DOHH2 (cell line): ENCODE measurements around the gene CLCC1.
A peak's percentile ranks its signal among the peaks of the same experiment; 100 is the strongest.

Source experiments
- H3F3A ChIP-seq: fragments of 200-600 bp; sonication (generic), shearing (Covaris generic); 2 replicates; pipeline ENCODE4 v1.6.0; 2016; ENCODE audit warnings: antibody characterized with exemption, mild to moderate bottlenecking; ENCODE audit not compliant: control insufficient read depth, insufficient read depth
- H3K27ac ChIP-seq: fragments of 200-600 bp; sonication (generic); 2 replicates; pipeline ENCODE4 v1.5.1; 2014; ENCODE audit warnings: low read depth, mild to moderate bottlenecking, low read length, moderate library complexity
- H3K27me3 ChIP-seq: fragments of 200-600 bp; sonication (generic); 2 replicates; pipeline ENCODE4 v1.6.1; 2014; ENCODE audit warnings: mild to moderate bottlenecking, low read length, mixed read lengths; ENCODE audit not compliant: control insufficient read depth
- H3K36me3 ChIP-seq: fragments of 200-600 bp; sonication (generic); 2 replicates; pipeline ENCODE4 v1.6.1; 2014; ENCODE audit warnings: mild to moderate bottlenecking, low read length, moderate library complexity, mixed read lengths; ENCODE audit not compliant: control insufficient read depth
- H3K4me1 ChIP-seq: fragments of 200-600 bp; sonication (generic); 2 replicates; pipeline ENCODE4 v1.6.1; 2014; ENCODE audit warnings: mild to moderate bottlenecking, low read length, mixed read lengths; ENCODE audit not compliant: control insufficient read depth
- H3K4me2 ChIP-seq: fragments of 200-600 bp; sonication (generic); 2 replicates; pipeline ENCODE4 v1.6.0; 2014; ENCODE audit warnings: mild to moderate bottlenecking, low read length, moderate library complexity
- H3K4me3 ChIP-seq: fragments of 200-600 bp; sonication (generic); 2 replicates; pipeline ENCODE4 v1.5.1; 2014; ENCODE audit warnings: mild to moderate bottlenecking, low read length, mixed read lengths
- H3K79me2 ChIP-seq: fragments of 200-600 bp; sonication (generic); 2 replicates; pipeline ENCODE4 v1.6.1; 2014; ENCODE audit warnings: mild to moderate bottlenecking, low read length, mixed read lengths; ENCODE audit not compliant: control insufficient read depth
- H3K9me2 ChIP-seq: fragments of 200-600 bp; sonication (generic); replicated peaks from 2 replicates; pipeline ENCODE4 v1.6.1; 2014; ENCODE audit warnings: mild to moderate bottlenecking, low read length, mixed read lengths; ENCODE audit not compliant: control insufficient read depth
- H3K9me3 ChIP-seq: fragments of 200-600 bp; sonication (generic); 2 replicates; pipeline ENCODE4 v1.6.1; 2014; ENCODE audit warnings: antibody characterized with exemption, low read length, mixed read lengths; ENCODE audit not compliant: control insufficient read depth, insufficient read depth
- H4K20me1 ChIP-seq: fragments of 200-600 bp; sonication (generic); 2 replicates; pipeline ENCODE4 v1.6.0; 2014; ENCODE audit warnings: low read depth, mild to moderate bottlenecking, antibody characterized with exemption, low read length, moderate library complexity; ENCODE audit not compliant: control insufficient read depth, insufficient read depth
- EZH2phosphoT487 ChIP-seq: fragments of 200-600 bp; sonication (generic); IDR thresholded peaks from 2 replicates; pipeline ENCODE4 v1.6.1; 2017; ENCODE audit warnings: borderline replicate concordance, mild to moderate bottlenecking, antibody characterized with exemption, low read length, moderate library complexity, mixed read lengths
- TF ChIP-seq, protein P1 (sequence below): fragments of 200-600 bp; sonication (generic); IDR thresholded peaks from one replicate; pipeline ENCODE4 v1.5.1; 2014; ENCODE audit warnings: antibody characterized with exemption, mild to moderate bottlenecking, low read depth, low read length; ENCODE audit not compliant: poor library complexity, severe bottlenecking

The CLCC1 gene

DNA sequence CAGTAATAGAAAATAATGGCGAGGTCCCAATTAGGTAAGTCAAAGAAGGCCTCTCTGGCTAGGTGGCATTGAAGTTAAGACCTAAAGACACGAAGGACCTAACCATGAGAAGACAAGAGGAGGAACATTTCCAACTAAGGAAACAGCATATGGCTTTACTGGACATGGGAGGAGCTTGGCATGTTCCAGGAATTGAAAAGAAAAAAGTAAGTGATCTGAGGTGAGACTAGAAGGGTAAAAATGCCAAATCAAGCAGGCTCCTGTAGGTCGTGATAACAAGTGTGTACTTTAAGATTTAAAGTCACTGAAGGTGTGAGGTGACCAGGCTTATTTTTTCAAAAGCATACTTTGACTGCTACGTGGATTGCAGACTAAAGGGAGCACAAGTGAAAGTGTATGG lies 13.4 kb upstream of the CLCC1 start:
- no peak overlapping the region for H3K27ac ChIP-seq
- H3K4me2 ChIP-seq = no peak overlapping the region
- no peak overlapping the region for H3K4me3 ChIP-seq
- H3K36me3 ChIP-seq = peaks cover 4% of the 10 kb centered on the region
- no peaks in the 10 kb centered on the region for H4K20me1 ChIP-seq
- no peaks in the 10 kb centered on the region for H3K9me2 ChIP-seq
- TF ChIP-seq EZH2phosphoT487 = no peak
- TF ChIP-seq, protein P1, sequence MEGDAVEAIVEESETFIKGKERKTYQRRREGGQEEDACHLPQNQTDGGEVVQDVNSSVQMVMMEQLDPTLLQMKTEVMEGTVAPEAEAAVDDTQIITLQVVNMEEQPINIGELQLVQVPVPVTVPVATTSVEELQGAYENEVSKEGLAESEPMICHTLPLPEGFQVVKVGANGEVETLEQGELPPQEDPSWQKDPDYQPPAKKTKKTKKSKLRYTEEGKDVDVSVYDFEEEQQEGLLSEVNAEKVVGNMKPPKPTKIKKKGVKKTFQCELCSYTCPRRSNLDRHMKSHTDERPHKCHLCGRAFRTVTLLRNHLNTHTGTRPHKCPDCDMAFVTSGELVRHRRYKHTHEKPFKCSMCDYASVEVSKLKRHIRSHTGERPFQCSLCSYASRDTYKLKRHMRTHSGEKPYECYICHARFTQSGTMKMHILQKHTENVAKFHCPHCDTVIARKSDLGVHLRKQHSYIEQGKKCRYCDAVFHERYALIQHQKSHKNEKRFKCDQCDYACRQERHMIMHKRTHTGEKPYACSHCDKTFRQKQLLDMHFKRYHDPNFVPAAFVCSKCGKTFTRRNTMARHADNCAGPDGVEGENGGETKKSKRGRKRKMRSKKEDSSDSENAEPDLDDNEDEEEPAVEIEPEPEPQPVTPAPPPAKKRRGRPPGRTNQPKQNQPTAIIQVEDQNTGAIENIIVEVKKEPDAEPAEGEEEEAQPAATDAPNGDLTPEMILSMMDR = no peak
- H3F3A ChIP-seq = no peaks in the 10 kb centered on the region
- no peaks in the 10 kb centered on the region for H3K79me2 ChIP-seq
- no peaks in the 10 kb centered on the region for H3K4me1 ChIP-seq
- no peaks in the 10 kb centered on the region for H3K27me3 ChIP-seq
- no peaks in the 10 kb centered on the region for H3K9me3 ChIP-seq

DNA sequence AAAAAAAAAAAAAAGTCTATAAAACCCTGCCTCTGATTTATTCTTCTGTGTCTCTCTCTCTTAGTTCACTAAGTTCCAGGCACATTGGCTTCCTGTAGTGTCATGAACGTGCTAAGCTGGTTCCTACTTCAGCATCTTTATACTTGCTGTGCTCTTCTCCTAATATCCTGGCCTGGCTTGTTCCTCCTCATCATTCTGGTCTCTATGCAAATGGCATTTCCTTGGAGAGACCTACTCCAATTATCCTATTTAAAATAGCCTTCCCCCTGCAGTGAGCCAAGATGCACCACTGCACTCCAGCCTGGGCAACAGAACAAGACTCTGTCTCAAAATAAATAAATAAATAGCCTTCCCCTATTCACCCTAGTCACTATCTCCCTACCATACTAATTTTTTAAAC lies 9.7 kb upstream of the CLCC1 start:
- H3K27ac ChIP-seq = no peak overlapping the region
- H3K4me2 ChIP-seq = no peak overlapping the region

DNA sequence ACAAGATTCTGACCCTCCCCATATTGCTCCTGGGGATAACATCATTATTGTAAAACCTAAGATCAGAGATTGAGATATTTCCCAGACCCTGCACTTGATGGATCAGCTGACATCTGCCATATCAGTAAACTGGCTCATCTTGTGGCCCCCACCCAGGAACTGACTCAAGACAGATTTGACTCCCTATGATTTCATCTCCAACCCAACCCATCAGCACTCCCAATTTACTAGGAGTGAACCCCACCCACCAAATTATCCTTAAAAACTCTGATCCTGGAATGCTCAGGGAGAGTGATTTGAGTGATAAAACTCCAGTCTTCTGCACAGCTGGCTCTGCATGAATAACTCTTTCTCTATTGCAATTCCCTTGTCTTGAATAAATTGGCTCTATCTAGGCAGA lies 6.1 kb upstream of the CLCC1 start:
- TF ChIP-seq, protein P1 = no peak
- no peak for TF ChIP-seq EZH2phosphoT487
- H3K9me3 ChIP-seq = no peaks in the 10 kb centered on the region
- peaks cover 3% of the 10 kb centered on the region; the same call in 1 of the 2 replicates for H3K4me1 ChIP-seq
- no peaks in the 10 kb centered on the region for H3K9me2 ChIP-seq
- H3F3A ChIP-seq = peaks cover 1% of the 10 kb centered on the region; the same call in 1 of the 2 replicates
- no peak overlapping the region for H3K4me3 ChIP-seq
- no peaks in the 10 kb centered on the region for H3K27me3 ChIP-seq
- no peak overlapping the region for H3K4me2 ChIP-seq
- H3K27ac ChIP-seq = no peak overlapping the region
- no peaks in the 10 kb centered on the region for H4K20me1 ChIP-seq
- no peaks in the 10 kb centered on the region for H3K79me2 ChIP-seq
- no peaks in the 10 kb centered on the region; the same call in 1 of the 2 replicates for H3K36me3 ChIP-seq

More for the DNA sequence above, 9.7 kb upstream of the CLCC1 start:
- peaks cover 4% of the 10 kb centered on the region for H3K36me3 ChIP-seq
- H3K79me2 ChIP-seq = no peaks in the 10 kb centered on the region
- peaks cover 3% of the 10 kb centered on the region; the same call in 1 of the 2 replicates for H3K4me1 ChIP-seq
- no peaks in the 10 kb centered on the region for H3K27me3 ChIP-seq
- no peaks in the 10 kb centered on the region for H3K9me3 ChIP-seq
- TF ChIP-seq EZH2phosphoT487 = no peak
- TF ChIP-seq, protein P1 = no peak
- H3F3A ChIP-seq = no peaks in the 10 kb centered on the region
- H3K4me3 ChIP-seq = no peak overlapping the region
- no peaks in the 10 kb centered on the region for H4K20me1 ChIP-seq
- no peaks in the 10 kb centered on the region for H3K9me2 ChIP-seq

DNA sequence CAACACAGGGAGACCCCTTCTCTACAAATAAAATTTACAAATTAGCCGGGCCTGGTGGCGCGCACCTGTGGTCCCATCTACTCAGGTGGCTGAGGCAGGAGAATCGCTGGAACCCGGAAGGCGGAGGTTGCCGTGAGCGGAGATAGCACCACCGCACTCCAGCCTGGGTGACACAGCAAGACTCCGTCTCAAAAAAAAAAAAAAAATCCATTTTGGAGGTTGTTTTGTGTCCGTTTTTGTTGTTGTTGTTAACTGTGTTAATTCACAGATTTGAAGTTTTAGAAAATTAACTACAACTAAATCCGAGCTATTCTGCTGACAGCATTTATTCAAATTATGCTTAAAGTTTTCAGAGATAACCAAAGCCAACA lies 618 bp downstream of the CLCC1 start:
- H3K4me3 ChIP-seq = peak overlapping the region; percentile 74
- TF ChIP-seq, protein P1 = no peak
- no peak for TF ChIP-seq EZH2phosphoT487
- H3K27me3 ChIP-seq = no peaks in the 10 kb centered on the region
- H3K27ac ChIP-seq = peak overlapping the region; percentile 82
- H3F3A ChIP-seq = peaks cover 8% of the 10 kb centered on the region; the same call in 1 of the 2 replicates
- no peaks in the 10 kb centered on the region for H3K9me2 ChIP-seq
- no peaks in the 10 kb centered on the region for H3K36me3 ChIP-seq
- peaks cover 19% of the 10 kb centered on the region for H3K4me1 ChIP-seq
- H3K79me2 ChIP-seq = peaks cover 44% of the 10 kb centered on the region
- no peaks in the 10 kb centered on the region for H3K9me3 ChIP-seq
- no peaks in the 10 kb centered on the region for H4K20me1 ChIP-seq
- peak overlapping the region; percentile 86 for H3K4me2 ChIP-seq
